ENCODE results near the gene PAX5. TPM values are rescaled to one million over a fixed set of nuclear protein-coding genes. Genes with fewer than 3 reads are reported as not detected.
A peak's percentile ranks its signal among the peaks of the same experiment; 100 is the strongest.

PAX5 gene
- total RNA-seq, 1 donor from 2014 or later, result 0.39 TPM

- H3K36me3 Mint-ChIP-seq (ENCODE audit: low read depth), result no peaks in the 10 kb centered on the region
- DNase-seq (ENCODE audit: low spot score), result no peak
- intact Hi-C loops (cut with micrococcal nuclease), result no loop called here
Measured at GRCh38 chr9:36946653-36947052, 87.4 kb downstream of the PAX5 start.

DNA sequence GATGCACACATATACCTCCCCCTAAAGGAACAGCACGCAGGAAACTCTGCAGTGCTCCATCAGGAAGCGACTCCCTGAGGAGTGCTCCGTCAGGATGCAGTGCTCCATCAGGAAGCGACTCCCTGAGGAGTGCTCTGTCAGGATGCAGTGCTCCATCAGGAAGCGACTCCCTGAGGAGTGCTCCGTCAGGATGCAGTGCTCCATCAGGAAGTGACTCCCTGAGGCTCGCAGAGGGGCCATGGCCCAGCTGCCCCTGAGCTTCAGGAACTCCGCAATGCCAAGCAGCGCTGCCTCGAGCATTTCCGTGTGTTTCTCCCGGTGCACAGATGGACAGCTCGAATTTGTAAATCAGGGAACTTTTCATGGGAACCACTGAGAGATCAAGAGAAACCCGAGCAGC is 88.1 kb downstream of the PAX5 start:
- H3K27ac Mint-ChIP-seq, result no peak overlapping the region
- intact Hi-C loops (cut with micrococcal nuclease), result no loop called here
- peaks cover 5% of the 10 kb centered on the region for H3K4me1 Mint-ChIP-seq (ENCODE audit: low read depth)
- no peak overlapping the region for H3K4me3 Mint-ChIP-seq
- no peaks in the 10 kb centered on the region for H3K36me3 Mint-ChIP-seq (ENCODE audit: low read depth)
- H3K9me3 Mint-ChIP-seq, result no peaks in the 10 kb centered on the region
- H3K27me3 Mint-ChIP-seq (ENCODE audit: insufficient read depth), result peaks cover 15% of the 10 kb centered on the region
- DNase-seq (ENCODE audit: low spot score), result no peak

More at GRCh38 chr9:36946653-36947052, 87.4 kb downstream of the PAX5 start:
- H3K4me3 Mint-ChIP-seq, result no peak overlapping the region
- no peak overlapping the region for H3K27ac Mint-ChIP-seq
- peaks cover 13% of the 10 kb centered on the region for H3K27me3 Mint-ChIP-seq (ENCODE audit: insufficient read depth)
- peaks cover 5% of the 10 kb centered on the region for H3K4me1 Mint-ChIP-seq (ENCODE audit: low read depth)
- no peaks in the 10 kb centered on the region for H3K9me3 Mint-ChIP-seq

DNA sequence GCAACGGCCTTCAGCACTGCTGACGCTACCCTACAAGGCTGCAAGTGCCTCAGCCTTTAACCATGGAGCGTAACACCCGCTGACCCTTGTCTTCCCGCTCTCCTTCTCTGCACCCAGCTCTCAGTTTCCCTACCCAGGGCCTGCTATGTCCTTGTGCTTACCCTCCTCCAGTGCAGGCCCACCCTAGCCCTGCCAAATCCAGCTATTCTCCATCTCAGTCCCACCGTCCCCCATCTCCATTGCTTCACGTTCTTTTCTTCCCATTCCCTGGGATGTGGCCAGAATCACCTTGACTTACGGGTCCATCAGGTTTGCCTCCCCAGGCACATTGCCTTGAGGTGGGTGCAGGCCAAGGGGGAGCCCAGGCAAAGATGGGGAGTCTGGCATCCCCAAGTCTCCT is 91.2 kb downstream of the PAX5 start:
- intact Hi-C loops (cut with micrococcal nuclease), result no loop called here
- Mint-ChIP-seq H3K36me3 (ENCODE audit: low read depth) (no peaks in the 10 kb centered on the region), H3K4me1 (ENCODE audit: low read depth) (peaks cover 5% of the 10 kb centered on the region), H3K27me3 (ENCODE audit: insufficient read depth) (peaks cover 13% of the 10 kb centered on the region), H3K27ac (no peak overlapping the region), H3K9me3 (no peaks in the 10 kb centered on the region), H3K4me3 (no peak overlapping the region)
- no peak for DNase-seq (ENCODE audit: low spot score)

DNA sequence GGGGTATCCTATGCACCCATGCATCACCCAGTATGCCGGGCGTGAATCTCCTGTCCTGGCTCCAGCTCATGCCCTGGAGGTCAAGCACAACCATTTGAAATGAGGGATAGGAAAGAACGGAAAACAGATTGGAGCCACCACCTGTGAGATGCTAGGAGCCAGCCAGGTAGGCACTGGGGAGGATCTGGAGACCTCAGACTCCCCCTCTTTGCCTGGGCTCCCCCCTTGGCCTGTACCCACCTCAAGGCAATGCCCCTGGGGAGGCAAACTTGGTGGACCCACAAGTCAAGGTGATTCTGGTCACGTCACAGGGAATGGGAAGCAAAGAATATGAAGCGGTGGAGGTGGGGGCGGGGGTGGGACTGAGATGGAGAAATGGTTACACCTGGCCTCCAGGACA is 92.6 kb downstream of the PAX5 start:
- Mint-ChIP-seq H3K9me3 (no peaks in the 10 kb centered on the region), H3K4me1 (ENCODE audit: low read depth) (peaks cover 2% of the 10 kb centered on the region), H3K4me3 (no peak overlapping the region), H3K27me3 (ENCODE audit: insufficient read depth) (peaks cover 16% of the 10 kb centered on the region), H3K27ac (no peak overlapping the region), H3K36me3 (ENCODE audit: low read depth) (no peaks in the 10 kb centered on the region)
- no peak for DNase-seq (ENCODE audit: low spot score)
- intact Hi-C loops (cut with micrococcal nuclease), result no loop called here

GRCh38 chr9:36940881-36941280 is 93.2 kb downstream of the PAX5 start:
- no peak overlapping the region for H3K27ac Mint-ChIP-seq
- H3K4me3 Mint-ChIP-seq, result no peak overlapping the region

DNA sequence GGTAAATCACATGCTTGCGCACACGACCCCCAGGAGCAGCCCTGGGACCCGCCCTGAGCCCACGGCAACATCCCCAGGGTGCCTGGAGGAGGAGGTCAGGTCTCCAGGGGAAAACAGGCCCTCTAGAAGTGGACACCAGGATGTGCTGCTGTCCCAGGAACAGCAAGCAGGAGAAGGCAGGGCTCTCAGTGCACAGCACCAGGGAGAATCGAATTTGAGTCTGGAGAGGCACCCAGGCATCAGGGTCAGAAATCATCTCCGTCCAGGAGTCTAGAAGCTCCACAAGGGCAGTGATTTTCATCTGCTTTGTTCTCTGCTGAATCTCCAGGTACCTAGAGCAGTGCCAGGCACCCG is 93.6 kb downstream of the PAX5 start:
- DNase-seq (ENCODE audit: low spot score), result no peak
- Mint-ChIP-seq H3K4me1 (ENCODE audit: low read depth) (no peaks in the 10 kb centered on the region), H3K4me3 (no peak overlapping the region), H3K9me3 (no peaks in the 10 kb centered on the region), H3K36me3 (ENCODE audit: low read depth) (no peaks in the 10 kb centered on the region), H3K27me3 (ENCODE audit: insufficient read depth) (peaks cover 16% of the 10 kb centered on the region), H3K27ac (no peak overlapping the region)
- intact Hi-C loops (cut with micrococcal nuclease), result no loop called here

More at GRCh38 chr9:36940881-36941280, 93.2 kb downstream of the PAX5 start:
- intact Hi-C loops (cut with micrococcal nuclease), result no loop called here
- Mint-ChIP-seq H3K4me1 (ENCODE audit: low read depth) (no peaks in the 10 kb centered on the region), H3K9me3 (no peaks in the 10 kb centered on the region), H3K27me3 (ENCODE audit: insufficient read depth) (peaks cover 16% of the 10 kb centered on the region), H3K36me3 (ENCODE audit: low read depth) (no peaks in the 10 kb centered on the region)
- no peak for DNase-seq (ENCODE audit: low spot score)

- intact Hi-C loops (cut with micrococcal nuclease), result no loop called here
- H3K4me1 Mint-ChIP-seq (ENCODE audit: low read depth), result peaks cover 4% of the 10 kb centered on the region
- H3K27ac Mint-ChIP-seq, result no peak overlapping the region
- H3K9me3 Mint-ChIP-seq, result no peaks in the 10 kb centered on the region
- peaks cover 16% of the 10 kb centered on the region for H3K27me3 Mint-ChIP-seq (ENCODE audit: insufficient read depth)
- DNase-seq (ENCODE audit: low spot score), result no peak
- H3K36me3 Mint-ChIP-seq (ENCODE audit: low read depth), result no peaks in the 10 kb centered on the region
- H3K4me3 Mint-ChIP-seq, result no peak overlapping the region
Measured at GRCh38 chr9:36939655-36940499, 94.2 kb downstream of the PAX5 start.

GRCh38 chr9:36939214-36939613 is 94.9 kb downstream of the PAX5 start:
- Mint-ChIP-seq H3K4me1 (ENCODE audit: low read depth) (peaks cover 9% of the 10 kb centered on the region), H3K36me3 (ENCODE audit: low read depth) (no peaks in the 10 kb centered on the region), H3K27me3 (ENCODE audit: insufficient read depth) (peaks cover 16% of the 10 kb centered on the region), H3K9me3 (no peaks in the 10 kb centered on the region), H3K4me3 (no peak overlapping the region), H3K27ac (no peak overlapping the region)
- intact Hi-C loops (cut with micrococcal nuclease), result no loop called here
- DNase-seq (ENCODE audit: low spot score), result no peak

DNA sequence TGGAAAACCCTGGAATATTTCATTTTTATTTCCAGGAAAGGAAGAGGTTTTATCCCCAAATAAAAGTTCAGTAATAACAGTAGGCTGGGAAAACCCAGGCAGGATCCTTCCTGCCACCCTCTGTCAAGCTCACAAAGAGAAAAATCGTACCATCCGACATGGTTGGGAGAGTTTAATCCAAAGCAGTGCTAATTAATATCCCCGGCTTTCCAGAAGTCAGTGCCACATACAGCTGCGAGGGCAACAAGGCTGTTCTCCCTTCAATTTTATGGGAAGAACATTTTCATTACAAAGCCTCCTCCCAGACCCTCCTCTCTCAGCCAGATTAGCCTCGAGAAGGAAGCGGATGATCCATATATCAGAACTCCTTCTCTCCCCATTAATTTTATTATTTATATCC is 95.5 kb downstream of the PAX5 start:
- Mint-ChIP-seq H3K27me3 (ENCODE audit: insufficient read depth) (peaks cover 16% of the 10 kb centered on the region), H3K4me3 (no peak overlapping the region), H3K4me1 (ENCODE audit: low read depth) (peaks cover 9% of the 10 kb centered on the region), H3K9me3 (no peaks in the 10 kb centered on the region), H3K36me3 (ENCODE audit: low read depth) (no peaks in the 10 kb centered on the region), H3K27ac (no peak overlapping the region)
- intact Hi-C loops (cut with micrococcal nuclease), result no loop called here
- no peak for DNase-seq (ENCODE audit: low spot score)

DNA sequence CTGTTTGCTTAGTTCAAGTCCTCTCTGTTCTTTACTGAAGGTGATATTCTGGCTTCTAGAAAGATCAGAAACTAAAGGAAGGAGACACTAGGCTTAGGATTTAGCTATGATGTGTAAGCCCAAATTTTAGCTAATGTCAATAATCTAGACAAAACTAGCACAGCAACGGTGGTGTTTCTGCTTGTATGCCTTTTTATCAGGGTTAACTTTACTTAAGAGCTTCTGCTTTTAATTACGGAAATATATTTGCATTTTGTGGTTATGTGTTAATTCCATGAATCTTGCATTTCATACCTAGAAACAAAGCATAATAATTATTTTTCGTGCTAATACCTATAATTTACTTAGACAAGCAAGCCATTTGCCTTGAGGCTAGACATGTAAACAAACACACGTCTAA is 96.1 kb downstream of the PAX5 start:
- H3K27ac Mint-ChIP-seq, result no peak overlapping the region

DNA sequence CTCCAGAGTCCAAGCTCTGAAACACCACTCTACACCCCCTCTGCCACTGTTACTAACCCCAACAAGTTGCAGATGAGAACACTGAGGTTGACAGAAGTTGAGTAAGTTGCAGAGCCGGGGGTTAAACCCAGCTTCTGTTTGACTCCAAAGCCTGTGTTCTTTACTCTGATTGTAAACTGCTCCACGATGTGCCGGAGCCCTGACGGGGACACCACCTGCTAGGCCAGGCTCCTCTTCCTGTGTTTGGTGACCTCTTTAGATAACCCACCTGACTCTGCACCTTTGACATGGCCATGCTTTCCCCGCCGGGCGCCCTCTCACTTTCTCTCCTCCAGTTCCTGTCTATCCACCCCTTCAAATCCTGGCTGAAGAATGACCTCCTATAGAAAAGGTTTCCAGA is 96.7 kb downstream of the PAX5 start:
- Mint-ChIP-seq H3K4me1 (ENCODE audit: low read depth) (peaks cover 9% of the 10 kb centered on the region), H3K36me3 (ENCODE audit: low read depth) (no peaks in the 10 kb centered on the region), H3K4me3 (no peak overlapping the region), H3K27me3 (ENCODE audit: insufficient read depth) (peaks cover 16% of the 10 kb centered on the region), H3K9me3 (peaks cover under 1% of the 10 kb centered on the region), H3K27ac (no peak overlapping the region)
- DNase-seq (ENCODE audit: low spot score), result no peak
- intact Hi-C loops (cut with micrococcal nuclease), result no loop called here

More for the DNA sequence above, 96.1 kb downstream of the PAX5 start:
- DNase-seq (ENCODE audit: low spot score), result no peak
- intact Hi-C loops (cut with micrococcal nuclease), result no loop called here
- Mint-ChIP-seq H3K36me3 (ENCODE audit: low read depth) (no peaks in the 10 kb centered on the region), H3K9me3 (no peaks in the 10 kb centered on the region), H3K4me3 (no peak overlapping the region), H3K27me3 (ENCODE audit: insufficient read depth) (peaks cover 16% of the 10 kb centered on the region), H3K4me1 (ENCODE audit: low read depth) (peaks cover 9% of the 10 kb centered on the region)

DNA sequence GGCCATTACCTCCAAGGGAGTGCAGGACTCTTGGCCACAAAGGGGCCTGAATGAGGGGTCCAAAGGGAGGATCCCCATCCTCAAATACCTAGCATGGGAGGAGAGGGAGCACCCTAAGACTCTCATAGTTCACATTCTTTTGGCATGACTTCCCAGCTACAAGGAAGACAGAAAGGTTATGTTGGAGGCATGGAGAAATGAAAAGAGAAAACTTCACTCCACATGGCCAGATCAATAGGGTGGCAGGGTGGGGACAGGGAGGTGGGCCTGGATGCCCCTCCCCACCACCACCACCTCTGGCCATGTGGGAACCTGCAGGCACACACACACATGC is 97.6 kb downstream of the PAX5 start:
- H3K27ac Mint-ChIP-seq, result no peak overlapping the region
- peaks cover 16% of the 10 kb centered on the region for H3K27me3 Mint-ChIP-seq (ENCODE audit: insufficient read depth)
- H3K36me3 Mint-ChIP-seq (ENCODE audit: low read depth), result no peaks in the 10 kb centered on the region
- peaks cover 9% of the 10 kb centered on the region for H3K4me1 Mint-ChIP-seq (ENCODE audit: low read depth)
- no peak overlapping the region for H3K4me3 Mint-ChIP-seq
- DNase-seq (ENCODE audit: low spot score), result no peak
- peaks cover 5% of the 10 kb centered on the region for H3K9me3 Mint-ChIP-seq
- intact Hi-C loops (cut with micrococcal nuclease), result no loop called here

GRCh38 chr9:36935768-36936497 is 98.1 kb downstream of the PAX5 start:
- H3K36me3 Mint-ChIP-seq (ENCODE audit: low read depth), result no peaks in the 10 kb centered on the region
- H3K27ac Mint-ChIP-seq, result peak overlapping the region; percentile 23
- H3K27me3 Mint-ChIP-seq (ENCODE audit: insufficient read depth), result peaks cover 15% of the 10 kb centered on the region
- no peak overlapping the region for H3K4me3 Mint-ChIP-seq
- H3K4me1 Mint-ChIP-seq (ENCODE audit: low read depth), result peaks cover 9% of the 10 kb centered on the region
- H3K9me3 Mint-ChIP-seq, result peaks cover 5% of the 10 kb centered on the region
- intact Hi-C loops (cut with micrococcal nuclease), result no loop called here
- no peak for DNase-seq (ENCODE audit: low spot score)

Measured in activated T-helper 1 cell treated with anti-CD3 and anti-CD28 coated beads, Interleukin-12 subunit alpha, Interleukin-12 subunit beta, Interleukin-2, Interleukin-4 antibody, amounts not matched to agents 30 ng/mL and 10 ng/mL and 1 ng/mL, durations not matched to agents 14 hours and 24 hours and 36 hours (primary cell).